DMS 273 treated with DMSO at 0.1 percent for 48 hours (cell line): ENCODE data around the gene UNC119B.

ENCODE experiments used
- DNase-seq: peaks from one replicate; lab custom pipeline; 2025; lab: John Stamatoyannopoulos, UW

Gene UNC119B

GRCh38 chr12:120767071-120768024 lies 57.1 kb downstream of the UNC119B start:
- no peak for DNase-seq

GRCh38 chr12:120771097-120771496 lies 60.8 kb downstream of the UNC119B start:
- no peak for DNase-seq
